ENCODE measurements around the gene STX8.

- TF ChIP-seq, protein P1, sequence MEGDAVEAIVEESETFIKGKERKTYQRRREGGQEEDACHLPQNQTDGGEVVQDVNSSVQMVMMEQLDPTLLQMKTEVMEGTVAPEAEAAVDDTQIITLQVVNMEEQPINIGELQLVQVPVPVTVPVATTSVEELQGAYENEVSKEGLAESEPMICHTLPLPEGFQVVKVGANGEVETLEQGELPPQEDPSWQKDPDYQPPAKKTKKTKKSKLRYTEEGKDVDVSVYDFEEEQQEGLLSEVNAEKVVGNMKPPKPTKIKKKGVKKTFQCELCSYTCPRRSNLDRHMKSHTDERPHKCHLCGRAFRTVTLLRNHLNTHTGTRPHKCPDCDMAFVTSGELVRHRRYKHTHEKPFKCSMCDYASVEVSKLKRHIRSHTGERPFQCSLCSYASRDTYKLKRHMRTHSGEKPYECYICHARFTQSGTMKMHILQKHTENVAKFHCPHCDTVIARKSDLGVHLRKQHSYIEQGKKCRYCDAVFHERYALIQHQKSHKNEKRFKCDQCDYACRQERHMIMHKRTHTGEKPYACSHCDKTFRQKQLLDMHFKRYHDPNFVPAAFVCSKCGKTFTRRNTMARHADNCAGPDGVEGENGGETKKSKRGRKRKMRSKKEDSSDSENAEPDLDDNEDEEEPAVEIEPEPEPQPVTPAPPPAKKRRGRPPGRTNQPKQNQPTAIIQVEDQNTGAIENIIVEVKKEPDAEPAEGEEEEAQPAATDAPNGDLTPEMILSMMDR (IDR thresholded peaks at IDR 0.05): no peak
- no peak for TF ChIP-seq ZFX (IDR thresholded peaks at IDR 0.05; ENCODE audit: borderline replicate concordance)
Observed at GRCh38 chr17:9355846-9356245, 219.8 kb downstream of the STX8 start.

Data from 22Rv1 (cell line).